Testis (tissue), 3 donors: ENCODE results near the gene STARD9. TPM values are rescaled to one million over a fixed set of nuclear protein-coding genes. Genes with fewer than 3 reads are reported as not detected.

Experiments used
- DNase-seq: peaks from one replicate; pipeline ENCODE4 v3.0.0-alpha.2; 2019
- H3K27ac ChIP-seq, 2 donors: fragments of 200-600 bp; sonication (generic); one replicate each; pipeline ENCODE4 v1.5.1; 2019
- H3K27me3 ChIP-seq: fragments of 200-600 bp; sonication (generic); one replicate; pipeline ENCODE4 v1.5.1; 2019
- H3K36me3 ChIP-seq: fragments of 200-600 bp; sonication (generic); one replicate; pipeline ENCODE4 v1.5.1; 2017; ENCODE audit warnings: low read depth; ENCODE audit errors: missing control alignments
- H3K4me1 ChIP-seq: fragments of 200-600 bp; sonication (generic); one replicate; pipeline ENCODE4 v1.5.1; 2019
- H3K4me3 ChIP-seq, 2 donors: fragments of 200-600 bp; sonication (generic); one replicate each; pipeline ENCODE4 v1.5.1; 2017 to 2019
- H3K9me3 ChIP-seq: fragments of 200-600 bp; sonication (generic); one replicate; pipeline ENCODE4 v1.5.1; 2017
- CTCF ChIP-seq, 3 experiments: fragments of 450-650 bp in 2 of 3; fragments of 200-600 bp in 1 of 3; sonication (generic) in 1 of 3; IDR thresholded peaks; one replicate each; pipeline ENCODE4 v1.5.1; 2016 to 2019; ENCODE audit warnings: antibody characterized with exemption in 3 of 3, mild to moderate bottlenecking in 2 of 3, moderate library complexity in 1 of 3
- POLR2A ChIP-seq: fragments of 450-650 bp; IDR thresholded peaks from one replicate; pipeline ENCODE4 v1.6.1; 2017; ENCODE audit warnings: antibody characterized with exemption, mild to moderate bottlenecking, moderate library complexity
- WGBS, 2 donors: methylation state at CpG; one replicate each; pipeline ENCODE4 v1.1.5; 2018; 5-methylcytosine and 5-hydroxymethylcytosine counted together
- intact Hi-C: fragments of 100-400 bp; cut with DNase I; formaldehyde crosslinking; loops from one replicate; pipeline ENCODE4 v1.15.1; 2023; ENCODE audit warnings: low total_unique reads
- polyA plus RNA-seq: library from polyadenylated mRNA; stranded (reverse); fragments of 350-450 nt; fragmentation: Illumina TruSeq; extraction: RNeasy Lipid Tissue Mini Kit (QIAGEN cat#74804); gene quantifications from one replicate; pipeline ENCODE4 v1.2.3, GENCODE V29; 2014; ENCODE audit warnings: low read depth, low replicate concordance; ENCODE audit not compliant: insufficient read depth
- total RNA-seq, 2 donors: library from RNA; depleted of rRNA; stranded (reverse); fragments of >200 nt; gene quantifications; one replicate each; pipeline ENCODE4 v1.2.3, GENCODE V29; 2016

Gene STARD9
- total and polyA plus RNA-seq, 3 donors from 2014 or later = 41.1 to 137 (median 132) TPM

- H3K27ac ChIP-seq = no peak overlapping the region
- WGBS, 2 donors = 76 to 82% methylated on average over 2 of the region's 2 CpGs
- DNase-seq = no peak
- no peaks in the 10 kb centered on the region for H3K4me1 ChIP-seq
- TF ChIP-seq CTCF (IDR thresholded peaks at IDR 0.05) = no peak
- TF ChIP-seq POLR2A = no peak
- intact Hi-C loops = no loop called here
- no peaks in the 10 kb centered on the region for H3K36me3 ChIP-seq
- H3K9me3 ChIP-seq = no peaks in the 10 kb centered on the region
- H3K4me3 ChIP-seq = no peak overlapping the region
- H3K27me3 ChIP-seq = no peaks in the 10 kb centered on the region
Observed at GRCh38 chr15:42741710-42742109, 166.3 kb downstream of the STARD9 start.

GRCh38 chr15:42742149-42742548 lies 166.7 kb downstream of the STARD9 start:
- TF ChIP-seq CTCF (IDR thresholded peaks at IDR 0.05) (no peak), POLR2A (no peak)
- DNase-seq = no peak
- Histone ChIP-seq H3K4me1 (no peaks in the 10 kb centered on the region), H3K36me3 (no peaks in the 10 kb centered on the region), H3K4me3 (no peak overlapping the region), H3K27me3 (no peaks in the 10 kb centered on the region), H3K27ac (no peak overlapping the region), H3K9me3 (no peaks in the 10 kb centered on the region)
- 72 to 78% methylated on average over 4 of the region's 4 CpGs for WGBS, 2 donors
- intact Hi-C loops = no loop called here

GRCh38 chr15:42744195-42744594 lies 168.8 kb downstream of the STARD9 start:
- Histone ChIP-seq H3K27me3 (no peaks in the 10 kb centered on the region), H3K4me1 (no peaks in the 10 kb centered on the region), H3K36me3 (no peaks in the 10 kb centered on the region), H3K4me3 (no peak overlapping the region), H3K27ac (no peak overlapping the region), H3K9me3 (no peaks in the 10 kb centered on the region)
- TF ChIP-seq POLR2A = no peak
- no peak for TF ChIP-seq CTCF (IDR thresholded peaks at IDR 0.05)
- intact Hi-C loops = no loop called here
- no peak for DNase-seq
- 73 to 77% methylated on average over 1 of the region's 1 CpG for WGBS, 2 donors

GRCh38 chr15:42749266-42749665 lies 173.9 kb downstream of the STARD9 start:
- Histone ChIP-seq H3K36me3 (no peaks in the 10 kb centered on the region), H3K9me3 (no peaks in the 10 kb centered on the region), H3K4me1 (no peaks in the 10 kb centered on the region), H3K4me3 (no peak overlapping the region), H3K27me3 (no peaks in the 10 kb centered on the region), H3K27ac (no peak overlapping the region)
- intact Hi-C loops = no loop called here
- no peak for DNase-seq
- WGBS, 2 donors = 93 to 100% methylated on average over 1 of the region's 1 CpG
- TF ChIP-seq POLR2A (no peak), CTCF (IDR thresholded peaks at IDR 0.05) (no peak)

GRCh38 chr15:42750306-42750705 lies 174.9 kb downstream of the STARD9 start:
- Histone ChIP-seq H3K27me3 (no peaks in the 10 kb centered on the region), H3K9me3 (no peaks in the 10 kb centered on the region), H3K4me3 (no peak overlapping the region), H3K27ac (no peak overlapping the region), H3K4me1 (no peaks in the 10 kb centered on the region), H3K36me3 (peaks cover 3% of the 10 kb centered on the region)
- no peak for TF ChIP-seq POLR2A
- no peak for TF ChIP-seq CTCF (IDR thresholded peaks at IDR 0.05)
- WGBS, 2 donors = 97 to 99% methylated on average over 2 of the region's 2 CpGs
- DNase-seq = no peak
- intact Hi-C loops = no loop called here
